ENCODE data around the gene ASAP2.

Gene ASAP2

DNA sequence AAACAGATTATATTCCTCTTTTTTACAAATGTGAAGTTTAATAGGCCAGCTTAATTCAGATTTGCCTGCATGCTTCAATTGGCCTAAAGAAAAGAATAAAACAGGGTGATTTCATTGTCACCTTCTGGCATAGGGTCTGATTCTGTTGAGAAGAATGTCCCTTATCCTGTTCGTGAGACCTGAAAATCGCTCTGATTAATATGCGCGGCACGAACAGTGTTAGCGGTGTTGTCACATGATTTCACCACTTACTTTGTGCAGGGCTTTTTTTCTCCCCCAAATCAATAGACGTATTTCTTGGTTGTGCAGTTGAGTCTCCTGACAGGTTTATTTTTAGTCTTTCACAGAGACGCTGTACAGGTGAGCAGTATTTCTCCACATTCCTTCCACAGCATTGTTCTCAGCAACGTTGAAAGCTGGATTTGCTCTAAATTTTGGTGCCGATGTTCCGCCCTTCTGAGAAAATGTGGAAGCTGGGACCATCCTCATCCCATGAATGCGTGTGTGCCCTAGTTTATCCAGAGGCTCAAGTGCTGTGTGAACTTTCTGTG is 134.8 kb downstream of the ASAP2 start:
- TF ChIP-seq CTCF (IDR thresholded peaks at IDR 0.05; ENCODE audit: insufficient read depth, low read length, missing control alignments), result no peak
- no peak overlapping the region for H3K4me3 ChIP-seq (ENCODE audit: low read depth, low read length)
- no peak for DNase-seq (ENCODE audit: low read depth, low spot score)
- ChIA-PET CTCF (interaction anchor here (1.6 to 1.9 kb wide), 2 partner anchors 9 to 199 kb away, joined by 3 to 8 read pairs; no protein-coding TSS in a partner anchor), POLR2A (no interaction called here)

GRCh38 chr2:9342659-9343058 is 136.0 kb downstream of the ASAP2 start:
- CTCF ChIA-PET, result interaction anchor here (0.9 to 1.6 kb wide), 4 partner anchors 11 to 200 kb away, joined by 3 to 4 read pairs (median 3); no protein-coding TSS in a partner anchor
- TF ChIP-seq CTCF (IDR thresholded peaks at IDR 0.05; ENCODE audit: insufficient read depth, low read length, missing control alignments), result no peak
- POLR2A ChIA-PET, result no interaction called here
- DNase-seq (ENCODE audit: low read depth, low spot score), result no peak
- no peak overlapping the region for H3K4me3 ChIP-seq (ENCODE audit: low read depth, low read length)

DNA sequence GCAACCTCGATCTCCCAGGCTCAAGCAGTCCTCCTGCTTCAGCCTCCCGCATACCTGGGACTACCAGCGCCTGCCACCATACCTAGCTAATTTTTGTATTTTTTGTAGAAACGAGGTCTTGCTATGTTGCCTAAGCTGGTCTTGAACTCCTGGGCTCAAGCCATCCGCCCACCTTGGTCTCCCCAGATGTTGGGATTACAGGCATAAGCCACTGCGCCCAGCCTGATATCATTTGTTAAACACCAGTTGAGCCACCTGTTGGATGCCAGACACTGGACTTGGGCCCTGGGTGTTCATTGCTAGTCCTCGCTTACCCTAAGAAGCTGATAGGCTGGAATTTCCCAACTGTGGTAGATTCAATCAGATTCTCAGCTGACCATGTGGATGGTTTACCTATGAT is 136.9 kb downstream of the ASAP2 start:
- CTCF ChIA-PET, result no interaction called here
- no peak for TF ChIP-seq CTCF (IDR thresholded peaks at IDR 0.05; ENCODE audit: insufficient read depth, low read length, missing control alignments)

DNA sequence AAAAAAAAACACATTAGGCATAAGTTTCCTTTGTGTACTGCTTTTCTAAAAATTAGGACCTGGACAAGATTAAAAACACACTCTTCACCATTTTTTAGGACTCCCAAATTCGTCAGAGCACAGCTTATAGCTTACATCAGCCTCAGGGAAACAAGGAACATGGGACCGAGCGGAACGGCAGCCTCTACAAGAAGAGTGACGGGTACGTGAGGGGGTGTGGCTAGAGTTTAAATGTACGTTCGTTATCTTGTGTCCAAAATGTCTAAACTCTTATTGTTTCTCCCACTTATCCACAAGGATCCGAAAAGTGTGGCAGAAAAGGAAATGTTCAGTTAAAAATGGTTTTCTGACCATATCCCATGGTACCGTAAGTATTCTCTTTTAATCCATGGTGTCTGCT is 137.8 kb downstream of the ASAP2 start:
- CTCF ChIA-PET, result interaction anchor here (1.0 to 1.6 kb wide), 4 partner anchors 10 to 202 kb away, joined by 3 to 5 read pairs (median 4); no protein-coding TSS in a partner anchor

More for the DNA sequence above, 136.9 kb downstream of the ASAP2 start:
- no peak overlapping the region for H3K4me3 ChIP-seq (ENCODE audit: low read depth, low read length)
- DNase-seq (ENCODE audit: low read depth, low spot score), result no peak
- POLR2A ChIA-PET, result no interaction called here

GRCh38 chr2:9345343-9345742 is 138.7 kb downstream of the ASAP2 start:
- POLR2A ChIA-PET, result no interaction called here
- TF ChIP-seq CTCF (IDR thresholded peaks at IDR 0.05; ENCODE audit: insufficient read depth, low read length, missing control alignments), result no peak
- CTCF ChIA-PET, result interaction anchor here (1.0 to 1.6 kb wide), 3 partner anchors 15 to 203 kb away, joined by 4 to 5 read pairs (median 5); no protein-coding TSS in a partner anchor
- H3K4me3 ChIP-seq (ENCODE audit: low read depth, low read length), result no peak overlapping the region
- no peak for DNase-seq (ENCODE audit: low read depth, low spot score)

More for the DNA sequence above, 137.8 kb downstream of the ASAP2 start:
- DNase-seq (ENCODE audit: low read depth, low spot score), result no peak
- no peak overlapping the region for H3K4me3 ChIP-seq (ENCODE audit: low read depth, low read length)
- POLR2A ChIA-PET, result no interaction called here
- no peak for TF ChIP-seq CTCF (IDR thresholded peaks at IDR 0.05; ENCODE audit: insufficient read depth, low read length, missing control alignments)

- no peak for TF ChIP-seq CTCF (IDR thresholded peaks at IDR 0.05; ENCODE audit: insufficient read depth, low read length, missing control alignments)
- POLR2A ChIA-PET, result no interaction called here
- CTCF ChIA-PET, result interaction anchor here (1.4 to 1.6 kb wide), 2 partner anchors 25 to 204 kb away, joined by 5 read pairs; no protein-coding TSS in a partner anchor
- no peak overlapping the region for H3K4me3 ChIP-seq (ENCODE audit: low read depth, low read length)
- DNase-seq (ENCODE audit: low read depth, low spot score), result no peak
Measured at GRCh38 chr2:9345997-9346396, 139.4 kb downstream of the ASAP2 start.
